Measurements from ENCODE around the gene PEAK1. TPM values are rescaled to one million over a fixed set of nuclear protein-coding genes. Genes with fewer than 3 reads are reported as not detected.

PEAK1 gene
- total RNA-seq, 4 donors from 2014 or later, result 68.8 to 79.1 (median 78.7) TPM

DNA sequence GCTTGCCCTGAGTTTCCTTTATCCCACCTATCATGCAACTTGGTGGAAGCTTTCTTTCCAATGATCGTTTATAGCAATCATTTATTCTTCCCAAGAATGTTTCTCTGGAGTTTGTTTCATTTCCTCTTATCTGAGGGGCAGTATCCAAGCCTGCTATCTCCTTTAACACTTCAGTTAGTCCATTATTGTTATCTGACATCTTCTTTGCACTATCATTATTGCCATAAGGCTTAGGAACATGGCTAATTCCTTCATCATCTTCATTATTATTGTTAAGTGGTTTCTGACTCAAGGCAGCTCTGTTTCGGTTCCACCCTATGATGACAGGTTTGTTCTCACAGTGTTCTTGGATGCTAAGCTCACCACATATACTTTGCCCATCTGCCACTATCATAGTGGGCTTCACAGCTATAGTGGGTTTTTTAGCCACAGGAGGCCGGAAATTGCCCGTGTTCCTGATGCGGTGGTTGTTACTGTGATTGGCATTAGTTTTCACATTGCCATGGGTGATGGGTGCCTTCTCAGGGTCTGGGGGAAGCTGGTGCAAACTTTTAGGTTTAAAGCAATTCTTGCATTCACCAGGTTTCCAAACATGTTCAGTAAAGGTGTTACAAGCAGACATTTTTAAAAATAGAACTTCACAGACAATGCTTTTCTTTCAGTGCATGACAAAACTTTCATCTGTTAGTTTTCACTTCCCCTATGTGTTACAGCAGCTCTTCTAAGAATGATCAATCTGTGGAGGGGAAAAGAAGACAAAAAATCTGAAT, 238.4 kb downstream of the PEAK1 start:
- TF ChIP-seq, protein P1, sequence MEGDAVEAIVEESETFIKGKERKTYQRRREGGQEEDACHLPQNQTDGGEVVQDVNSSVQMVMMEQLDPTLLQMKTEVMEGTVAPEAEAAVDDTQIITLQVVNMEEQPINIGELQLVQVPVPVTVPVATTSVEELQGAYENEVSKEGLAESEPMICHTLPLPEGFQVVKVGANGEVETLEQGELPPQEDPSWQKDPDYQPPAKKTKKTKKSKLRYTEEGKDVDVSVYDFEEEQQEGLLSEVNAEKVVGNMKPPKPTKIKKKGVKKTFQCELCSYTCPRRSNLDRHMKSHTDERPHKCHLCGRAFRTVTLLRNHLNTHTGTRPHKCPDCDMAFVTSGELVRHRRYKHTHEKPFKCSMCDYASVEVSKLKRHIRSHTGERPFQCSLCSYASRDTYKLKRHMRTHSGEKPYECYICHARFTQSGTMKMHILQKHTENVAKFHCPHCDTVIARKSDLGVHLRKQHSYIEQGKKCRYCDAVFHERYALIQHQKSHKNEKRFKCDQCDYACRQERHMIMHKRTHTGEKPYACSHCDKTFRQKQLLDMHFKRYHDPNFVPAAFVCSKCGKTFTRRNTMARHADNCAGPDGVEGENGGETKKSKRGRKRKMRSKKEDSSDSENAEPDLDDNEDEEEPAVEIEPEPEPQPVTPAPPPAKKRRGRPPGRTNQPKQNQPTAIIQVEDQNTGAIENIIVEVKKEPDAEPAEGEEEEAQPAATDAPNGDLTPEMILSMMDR (IDR thresholded peaks at IDR 0.05; ENCODE audit: low read depth), result no peak

DNA sequence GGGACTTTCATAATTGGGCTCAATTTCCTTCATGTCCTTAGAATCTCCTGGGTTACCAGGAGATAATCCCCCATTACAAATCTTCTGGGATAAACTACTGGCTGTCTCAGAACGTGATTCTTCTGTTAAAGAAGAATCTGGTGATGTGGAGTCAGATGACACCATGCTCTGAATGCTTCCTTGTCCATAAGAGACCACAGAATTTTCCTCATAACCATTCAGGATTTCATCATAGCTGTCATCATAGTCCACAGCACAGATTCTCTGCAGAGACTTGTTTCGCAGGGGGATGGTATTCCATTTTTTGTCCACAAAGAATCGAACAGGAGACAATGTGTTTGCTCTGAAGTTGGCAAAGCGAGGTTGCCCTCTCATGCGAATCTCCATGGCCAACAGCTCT, 239.1 kb downstream of the PEAK1 start:
- TF ChIP-seq, protein P1 (IDR thresholded peaks at IDR 0.05; ENCODE audit: low read depth), result no peak

DNA sequence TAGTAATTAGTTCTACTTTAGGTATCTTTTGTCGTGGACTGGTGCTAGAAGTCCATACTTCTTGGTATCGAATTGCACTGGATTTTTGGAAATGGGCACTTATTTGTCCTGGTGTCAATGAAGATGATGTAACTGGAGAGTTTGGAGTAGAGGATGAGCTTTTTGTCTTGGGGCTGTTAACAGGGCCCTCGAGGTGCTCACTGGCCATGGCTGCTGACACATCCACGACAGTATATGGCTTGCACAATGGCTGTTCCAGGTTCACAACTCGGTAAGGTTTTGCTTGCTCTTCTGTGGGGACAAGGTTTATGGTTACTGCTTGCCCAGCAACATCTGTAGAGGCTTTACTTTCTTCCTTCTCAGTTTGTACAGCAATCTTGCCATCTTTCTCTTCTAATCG, 239.6 kb downstream of the PEAK1 start:
- TF ChIP-seq, protein P1 (IDR thresholded peaks at IDR 0.05; ENCODE audit: low read depth), result no peak

DNA sequence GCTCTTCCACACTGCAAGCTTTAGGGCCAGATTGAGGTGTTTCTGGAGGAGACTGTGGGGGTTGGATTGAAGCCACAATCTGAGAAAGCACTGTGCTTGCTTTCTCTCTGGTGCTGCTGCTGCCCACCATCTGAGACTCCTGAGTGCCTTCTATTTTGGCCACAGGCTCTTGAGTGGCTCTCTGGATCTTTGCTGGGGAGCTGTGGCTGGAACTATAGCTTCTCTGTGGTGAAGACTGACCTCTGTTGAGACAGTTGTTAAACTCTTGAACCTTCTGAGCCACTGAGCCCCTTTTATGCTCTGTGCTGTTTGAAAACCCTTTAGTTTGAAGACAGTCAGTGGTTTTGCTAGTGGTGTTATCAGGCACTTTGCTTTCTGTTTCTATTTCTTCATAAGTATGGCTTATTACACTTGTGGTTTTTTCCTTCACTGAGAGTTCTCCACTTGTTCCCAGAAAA, 240.3 kb downstream of the PEAK1 start:
- TF ChIP-seq, protein P1 (IDR thresholded peaks at IDR 0.05; ENCODE audit: low read depth), result no peak

DNA sequence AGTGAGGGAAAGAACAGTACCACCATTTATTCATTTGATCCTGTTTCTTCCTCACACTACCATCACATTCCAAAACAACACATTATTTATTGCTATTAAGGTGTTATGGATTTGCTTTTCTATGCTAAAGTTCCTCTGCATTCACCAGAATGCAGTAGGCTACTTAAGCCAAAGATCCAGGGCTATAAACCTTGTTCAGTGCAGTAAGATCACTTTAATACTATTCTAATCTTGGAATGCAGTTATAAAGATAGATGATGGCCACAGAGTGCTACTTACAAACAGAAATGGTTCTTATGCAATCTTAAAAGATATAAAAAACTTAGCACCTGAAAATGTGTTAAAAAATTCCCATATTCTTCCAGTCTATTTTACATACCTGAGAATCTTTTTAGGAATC, 241.5 kb downstream of the PEAK1 start:
- TF ChIP-seq, protein P1 (IDR thresholded peaks at IDR 0.05; ENCODE audit: low read depth), result no peak

DNA sequence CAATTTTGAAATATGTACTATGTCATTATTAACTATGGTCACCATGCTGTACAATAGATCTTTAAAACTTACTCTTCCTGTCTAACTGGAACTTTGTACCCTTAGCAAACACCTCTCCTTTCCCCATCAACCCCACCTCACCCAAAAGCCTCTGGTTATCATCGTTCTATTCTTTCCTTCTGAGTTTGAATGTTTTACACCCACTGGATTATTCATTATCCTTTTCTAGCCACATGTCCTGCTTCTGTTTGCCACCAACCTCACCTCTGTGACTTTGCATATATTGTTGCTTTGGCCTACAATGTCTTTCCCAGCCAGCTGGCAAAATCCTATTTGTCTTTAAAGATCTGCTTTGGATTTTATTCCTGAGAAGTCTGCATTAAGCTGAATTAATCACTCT, 246.4 kb downstream of the PEAK1 start:
- TF ChIP-seq, protein P1 (IDR thresholded peaks at IDR 0.05; ENCODE audit: low read depth), result no peak

DNA sequence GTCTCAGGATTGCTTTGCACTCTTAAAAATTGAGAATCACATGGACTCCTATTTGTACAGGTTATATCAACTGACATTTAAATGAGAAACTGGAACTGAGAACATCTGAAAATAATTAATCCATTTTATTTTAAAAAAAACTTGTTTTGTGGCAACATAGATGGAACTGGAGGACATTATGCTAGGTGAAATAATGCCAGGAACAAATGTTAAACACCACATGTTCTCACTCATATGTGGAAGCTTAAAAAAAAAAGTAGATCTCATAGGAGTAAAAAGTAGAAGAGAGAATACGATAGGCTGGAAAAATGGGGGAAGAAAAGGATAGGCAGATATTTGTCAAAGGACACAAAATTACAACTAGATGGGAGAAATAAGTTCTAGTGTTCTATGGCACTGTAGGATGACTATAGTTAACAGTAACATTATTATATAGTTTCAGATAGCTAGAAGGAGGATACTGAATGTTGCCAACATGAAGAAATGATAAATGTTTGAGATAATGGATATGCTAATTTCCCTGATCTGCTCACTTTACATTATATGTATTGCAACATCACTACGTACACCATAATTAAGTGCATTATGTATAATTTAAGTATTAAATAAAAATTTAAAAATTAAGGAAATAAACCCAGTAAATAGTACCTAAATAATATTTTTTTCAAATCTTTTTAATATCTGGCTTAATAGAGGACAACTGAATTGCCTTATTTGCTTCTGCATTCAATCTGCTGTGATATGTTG, 248.5 kb downstream of the PEAK1 start:
- TF ChIP-seq, protein P1 (IDR thresholded peaks at IDR 0.05; ENCODE audit: low read depth), result no peak
